Vagina (tissue), 2 donors: ENCODE results near the gene ZNF487. TPM values are rescaled to one million over a fixed set of nuclear protein-coding genes. Genes with fewer than 3 reads are reported as not detected.

ENCODE experiments used
- DNase-seq, 2 donors: peaks; one replicate each; pipeline ENCODE4 v3.0.0-alpha.2; 2017; ENCODE audit errors: extremely low spot score in 2 of 2
- H3K27ac ChIP-seq: fragments of 200-600 bp; sonication (generic); one replicate; pipeline ENCODE4 v1.5.1; 2019
- H3K27me3 ChIP-seq: fragments of 200-600 bp; sonication (generic); one replicate; pipeline ENCODE4 v1.5.1; 2019
- H3K36me3 ChIP-seq, 2 donors: fragments of 200-600 bp; sonication (generic); one replicate each; pipeline ENCODE4 v1.5.1; 2017 to 2019
- H3K4me1 ChIP-seq: fragments of 200-600 bp; sonication (generic); one replicate; pipeline ENCODE4 v1.5.1; 2019
- H3K4me3 ChIP-seq, 2 donors: fragments of 200-600 bp; sonication (generic); 1 replicate in 1 of 2; 2 replicates in 1 of 2; pipeline ENCODE4 v1.5.1; 2016 to 2019
- H3K9me3 ChIP-seq: fragments of 200-600 bp; sonication (generic); one replicate; pipeline ENCODE4 v1.5.1; 2019
- POLR2A ChIP-seq, 2 donors: fragments of 450-650 bp; IDR thresholded peaks; one replicate each; pipeline ENCODE4 v1.6.1; 2017; ENCODE audit warnings: antibody characterized with exemption in 2 of 2, mild to moderate bottlenecking in 2 of 2, moderate library complexity in 2 of 2
- POLR2AphosphoS5 ChIP-seq, 2 donors: sonication (generic); formaldehyde crosslinking; IDR thresholded peaks; one replicate each; pipeline ENCODE4 v1.9.0; 2017; ENCODE audit warnings: antibody characterized with exemption in 2 of 2, mild to moderate bottlenecking in 2 of 2, low read depth in 1 of 2; ENCODE audit not compliant: insufficient read depth in 1 of 2
- intact Hi-C: fragments of 100-400 bp; cut with DNase I; formaldehyde crosslinking; loops from one replicate; pipeline ENCODE4 v1.15.1; 2023
- total RNA-seq: library from RNA; depleted of rRNA; stranded (reverse); fragments of >200 nt; gene quantifications from one replicate; pipeline ENCODE4 v1.2.3, GENCODE V29; 2016
- TF ChIP-seq, protein P1 (sequence below), 3 experiments: fragments of 450-650 bp in 2 of 3; fragments of 200-600 bp in 1 of 3; sonication (generic) in 1 of 3; IDR thresholded peaks; one replicate each; pipeline ENCODE4 v1.5.1; 2017 to 2019; ENCODE audit warnings: antibody characterized with exemption in 3 of 3, mild to moderate bottlenecking in 2 of 3, moderate library complexity in 2 of 3

Gene ZNF487
- total RNA-seq, 1 donor from 2014 or later = 4.2 TPM

DNA sequence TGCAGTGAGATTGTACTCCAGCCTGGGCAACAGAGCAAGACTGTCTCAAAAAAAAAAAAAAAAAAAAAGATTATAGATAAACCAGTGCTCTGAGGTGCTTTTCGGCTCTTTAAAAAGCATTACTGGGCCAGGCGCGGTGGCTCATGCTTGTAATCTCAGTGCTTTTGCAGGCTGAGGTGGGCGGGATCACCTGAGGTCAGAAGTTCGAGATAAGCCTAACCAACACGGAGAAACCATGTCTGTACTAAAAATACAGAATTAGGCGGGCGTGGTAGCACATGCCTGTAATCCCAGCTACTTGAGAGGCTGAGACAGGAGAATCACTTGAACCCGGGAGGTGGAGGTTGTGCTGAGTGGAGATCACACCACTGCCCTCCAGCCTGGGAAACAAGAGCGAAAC lies 21.4 kb upstream of the ZNF487 start:
- no peak for TF ChIP-seq POLR2AphosphoS5 (IDR thresholded peaks at IDR 0.05; ENCODE audit: insufficient read depth in 1 of 2, low read depth in 1 of 2)
- no peak for TF ChIP-seq POLR2A (IDR thresholded peaks at IDR 0.05)
- TF ChIP-seq, protein P1, sequence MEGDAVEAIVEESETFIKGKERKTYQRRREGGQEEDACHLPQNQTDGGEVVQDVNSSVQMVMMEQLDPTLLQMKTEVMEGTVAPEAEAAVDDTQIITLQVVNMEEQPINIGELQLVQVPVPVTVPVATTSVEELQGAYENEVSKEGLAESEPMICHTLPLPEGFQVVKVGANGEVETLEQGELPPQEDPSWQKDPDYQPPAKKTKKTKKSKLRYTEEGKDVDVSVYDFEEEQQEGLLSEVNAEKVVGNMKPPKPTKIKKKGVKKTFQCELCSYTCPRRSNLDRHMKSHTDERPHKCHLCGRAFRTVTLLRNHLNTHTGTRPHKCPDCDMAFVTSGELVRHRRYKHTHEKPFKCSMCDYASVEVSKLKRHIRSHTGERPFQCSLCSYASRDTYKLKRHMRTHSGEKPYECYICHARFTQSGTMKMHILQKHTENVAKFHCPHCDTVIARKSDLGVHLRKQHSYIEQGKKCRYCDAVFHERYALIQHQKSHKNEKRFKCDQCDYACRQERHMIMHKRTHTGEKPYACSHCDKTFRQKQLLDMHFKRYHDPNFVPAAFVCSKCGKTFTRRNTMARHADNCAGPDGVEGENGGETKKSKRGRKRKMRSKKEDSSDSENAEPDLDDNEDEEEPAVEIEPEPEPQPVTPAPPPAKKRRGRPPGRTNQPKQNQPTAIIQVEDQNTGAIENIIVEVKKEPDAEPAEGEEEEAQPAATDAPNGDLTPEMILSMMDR (IDR thresholded peaks at IDR 0.05) = no peak
- no peak overlapping the region for H3K4me3 ChIP-seq
- H3K4me1 ChIP-seq = peaks cover 7% of the 10 kb centered on the region
- intact Hi-C loops = no loop called here
- no peaks in the 10 kb centered on the region for H3K9me3 ChIP-seq
- no peak for DNase-seq
- no peaks in the 10 kb centered on the region for H3K36me3 ChIP-seq
- H3K27me3 ChIP-seq = no peaks in the 10 kb centered on the region
- H3K27ac ChIP-seq = no peak overlapping the region

- H3K4me3 ChIP-seq = no peak overlapping the region
Observed at GRCh38 chr10:43417950-43418768, 18.8 kb upstream of the ZNF487 start.

DNA sequence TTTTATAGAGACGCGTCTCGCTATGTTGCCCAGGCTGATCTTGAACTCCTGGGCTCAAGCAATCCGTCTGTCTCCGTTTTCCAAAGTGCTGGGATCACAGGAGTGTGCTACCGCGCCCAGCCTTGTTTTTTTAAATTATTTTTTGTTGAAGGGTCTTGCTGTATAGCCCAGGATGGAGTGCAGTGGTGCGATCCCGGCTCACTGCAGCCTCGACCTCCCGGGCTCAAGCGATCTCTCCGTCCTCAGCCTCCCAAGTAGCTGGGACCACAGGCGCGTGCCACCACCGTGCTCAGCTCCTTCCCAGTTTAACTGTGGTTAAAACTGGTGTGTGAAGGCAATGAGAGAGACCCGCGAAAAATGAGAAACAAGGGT lies 16.9 kb upstream of the ZNF487 start:
- Histone ChIP-seq H3K27me3 (no peaks in the 10 kb centered on the region), H3K9me3 (no peaks in the 10 kb centered on the region), H3K4me1 (peaks cover 15% of the 10 kb centered on the region), H3K36me3 (no peaks in the 10 kb centered on the region), H3K27ac (peak overlapping the region; percentile 95), H3K4me3 (peak overlapping the region; percentile 46 to 64)
- peak in 1 of 2 donors; percentile 90 for DNase-seq
- no peak for TF ChIP-seq POLR2A (IDR thresholded peaks at IDR 0.05)
- TF ChIP-seq POLR2AphosphoS5 (IDR thresholded peaks at IDR 0.05; ENCODE audit: insufficient read depth in 1 of 2, low read depth in 1 of 2) = no peak
- TF ChIP-seq, protein P1 (IDR thresholded peaks at IDR 0.05) = no peak
- intact Hi-C loops = no loop called here

More at GRCh38 chr10:43417950-43418768, 18.8 kb upstream of the ZNF487 start:
- Histone ChIP-seq H3K4me1 (peaks cover 15% of the 10 kb centered on the region), H3K27me3 (no peaks in the 10 kb centered on the region), H3K36me3 (no peaks in the 10 kb centered on the region), H3K9me3 (no peaks in the 10 kb centered on the region), H3K27ac (no peak overlapping the region)
- intact Hi-C loops = no loop called here
- DNase-seq = no peak
- TF ChIP-seq POLR2A (IDR thresholded peaks at IDR 0.05) (no peak), POLR2AphosphoS5 (IDR thresholded peaks at IDR 0.05; ENCODE audit: insufficient read depth in 1 of 2, low read depth in 1 of 2) (no peak)
- TF ChIP-seq, protein P1 (IDR thresholded peaks at IDR 0.05) = no peak

- H3K4me3 ChIP-seq = peak overlapping the region; percentile 46 to 64
- no peaks in the 10 kb centered on the region for H3K27me3 ChIP-seq
- peak overlapping the region; percentile 95 for H3K27ac ChIP-seq
- no peaks in the 10 kb centered on the region for H3K36me3 ChIP-seq
- peak in 1 of 2 donors; percentile 94 for DNase-seq
- peaks cover 15% of the 10 kb centered on the region for H3K4me1 ChIP-seq
- no peaks in the 10 kb centered on the region for H3K9me3 ChIP-seq
- intact Hi-C loops = no loop called here
- TF ChIP-seq, protein P1 (IDR thresholded peaks at IDR 0.05) = no peak
- TF ChIP-seq POLR2AphosphoS5 (IDR thresholded peaks at IDR 0.05; ENCODE audit: insufficient read depth in 1 of 2, low read depth in 1 of 2) (peak; percentile 86 to 88), POLR2A (IDR thresholded peaks at IDR 0.05) (peak in 1 of 2 donors; percentile 44)
Observed at GRCh38 chr10:43420369-43421200, 16.3 kb upstream of the ZNF487 start.
